MCF 10A (cell line): ENCODE data around the gene WAS. TPM values are rescaled to one million over a fixed set of nuclear protein-coding genes. Genes with fewer than 3 reads are reported as not detected.

Experiments used
- BruUV-seq: library from RNA; stranded (reverse); fragments of 400-500 nt; replicated peaks from 2 replicates; lab custom pipeline; 2021; lab: Mats Ljungman, UMichigan
- CTCF ChIA-PET: fragments of 300-600 bp; sonication (Branson Sonifier 250); formaldehyde crosslinking; extraction: SDS; loops from one replicate; lab custom pipeline; 2021; ENCODE audit warnings: antibody characterized with exemption, inconsistent platforms; lab: Yijun Ruan, JAX
- POLR2A ChIA-PET: fragments of 300-600, 350-650 bp; sonication (Branson Sonifier 250); formaldehyde crosslinking; extraction: SDS; loops from one replicate; lab custom pipeline; 2020; ENCODE audit warnings: antibody characterized with exemption, inconsistent platforms; lab: Yijun Ruan, JAX
- DNase-seq: peaks from one replicate; pipeline ENCODE4 v3.0.0-alpha.2; 2018; ENCODE audit not compliant: unreplicated experiment
- H3K27ac Mint-ChIP-seq: one replicate; pipeline ENCODE4 v1.8.0; 2022; ENCODE audit warnings: mild to moderate bottlenecking, low read depth, mixed read lengths; ENCODE audit not compliant: unreplicated experiment
- H3K27me3 Mint-ChIP-seq: one replicate; pipeline ENCODE4 v1.8.0; 2022; ENCODE audit warnings: mixed read lengths; ENCODE audit not compliant: insufficient read depth, unreplicated experiment
- H3K36me3 Mint-ChIP-seq: one replicate; pipeline ENCODE4 v1.8.0; 2022; ENCODE audit warnings: mild to moderate bottlenecking, moderate library complexity, mixed read lengths; ENCODE audit not compliant: insufficient read depth, unreplicated experiment
- H3K4me1 Mint-ChIP-seq: one replicate; pipeline ENCODE4 v1.8.0; 2022; ENCODE audit warnings: mixed read lengths; ENCODE audit not compliant: insufficient read depth, unreplicated experiment
- H3K4me3 Mint-ChIP-seq: one replicate; pipeline ENCODE4 v1.8.0; 2022; ENCODE audit warnings: mild to moderate bottlenecking, moderate library complexity, mixed read lengths; ENCODE audit not compliant: unreplicated experiment
- H3K9me3 Mint-ChIP-seq: one replicate; pipeline ENCODE4 v1.8.0; 2022; ENCODE audit warnings: mixed read lengths; ENCODE audit not compliant: unreplicated experiment
- CTCF ChIP-seq: fragments of 200-600 bp; IDR thresholded peaks from one replicate; pipeline ENCODE4 v1.8.0; 2022; ENCODE audit warnings: antibody characterized with exemption, mild to moderate bottlenecking; ENCODE audit not compliant: unreplicated experiment
- intact Hi-C: fragments of 100-400 bp; cut with micrococcal nuclease; formaldehyde crosslinking; loops from 2 replicates; pipeline ENCODE4 v1.14.1; 2022
- total RNA-seq: library from RNA; stranded (reverse); gene quantifications from 2 replicates; pipeline ENCODE4 v1.2.3, GENCODE V29; 2022

WAS gene
- total RNA-seq, 1 experiment from 2014 or later, result 0.37 TPM

- H3K4me3 Mint-ChIP-seq, result peak overlapping the region; percentile 74
- BruUV-seq, result no TSS peak
- H3K27ac Mint-ChIP-seq, result peak overlapping the region; percentile 68
- peaks cover 6% of the 10 kb centered on the region for H3K4me1 Mint-ChIP-seq
- DNase-seq, result no peak
- POLR2A ChIA-PET, result interaction anchor here (0.6 to 3.2 kb wide), 18 partner anchors 10 to 1184 kb away, joined by 3 to 15 read pairs (median 4); partner anchors contain the start of genes HDAC6, PQBP1, SLC35A2 and SUV39H1
- TF ChIP-seq CTCF, result no peak
- peaks cover 13% of the 10 kb centered on the region for H3K36me3 Mint-ChIP-seq
- CTCF ChIA-PET, result interaction anchor here (1.2 kb wide), 1 partner anchor 210 kb away, joined by 3 read pairs; no protein-coding TSS in a partner anchor
- intact Hi-C loops, result no loop called here
- H3K27me3 Mint-ChIP-seq, result no peaks in the 10 kb centered on the region
- peaks cover 8% of the 10 kb centered on the region for H3K9me3 Mint-ChIP-seq
Observed at GRCh38 chrX:48736878-48737212, 53.2 kb downstream of the WAS start.

DNA sequence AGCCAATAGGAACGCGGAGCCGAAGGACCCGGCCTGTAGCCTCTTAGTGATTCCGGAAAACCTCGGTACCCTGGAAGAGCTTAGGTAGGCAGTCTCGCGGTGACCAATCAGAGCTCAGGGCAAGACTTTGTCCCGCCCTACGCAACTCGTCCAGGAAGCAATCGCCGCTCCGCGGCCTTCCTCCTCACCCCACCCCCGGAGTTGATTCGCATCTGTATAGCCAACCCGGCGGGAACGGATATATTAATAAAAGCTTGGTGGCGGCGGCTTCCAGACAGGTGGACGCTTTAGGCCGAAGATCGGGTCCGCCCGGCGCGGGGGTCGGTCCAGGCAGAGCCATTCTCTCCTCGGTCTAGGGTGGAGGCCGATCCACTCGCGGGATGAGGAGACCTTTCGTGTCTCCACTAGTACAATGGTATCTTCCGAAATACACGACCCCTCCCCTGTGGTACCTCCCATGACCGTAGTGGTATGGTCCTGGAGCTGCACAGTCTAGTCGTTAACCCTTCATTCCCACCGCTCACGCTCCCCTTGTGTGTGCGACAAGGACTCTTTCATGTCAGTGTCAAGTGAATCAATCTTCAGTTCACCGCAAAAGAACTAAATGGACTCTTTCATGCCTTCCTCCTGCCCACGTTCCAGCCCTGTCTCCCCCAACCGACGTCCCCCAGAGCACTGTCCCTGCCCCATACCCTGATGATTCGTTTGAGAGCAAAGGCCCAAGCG, 53.8 kb downstream of the WAS start:
- TSS peak; percentile 98 for BruUV-seq
- ChIA-PET POLR2A (interaction anchor here (0.6 to 3.2 kb wide), 18 partner anchors 11 to 1184 kb away, joined by 3 to 15 read pairs (median 4); partner anchors contain the start of genes HDAC6, PQBP1, SLC35A2 and SUV39H1), CTCF (interaction anchor here (1.2 kb wide), 1 partner anchor 209 kb away, joined by 3 read pairs; no protein-coding TSS in a partner anchor)
- H3K4me3 Mint-ChIP-seq, result peak overlapping the region; percentile 74
- peaks cover 6% of the 10 kb centered on the region for H3K4me1 Mint-ChIP-seq
- peak; percentile 94 for DNase-seq
- H3K27me3 Mint-ChIP-seq, result no peaks in the 10 kb centered on the region
- peaks cover 10% of the 10 kb centered on the region for H3K36me3 Mint-ChIP-seq
- no peak for TF ChIP-seq CTCF
- H3K27ac Mint-ChIP-seq, result peak overlapping the region; percentile 68
- peaks cover 8% of the 10 kb centered on the region for H3K9me3 Mint-ChIP-seq
- intact Hi-C loops, result no loop called here

DNA sequence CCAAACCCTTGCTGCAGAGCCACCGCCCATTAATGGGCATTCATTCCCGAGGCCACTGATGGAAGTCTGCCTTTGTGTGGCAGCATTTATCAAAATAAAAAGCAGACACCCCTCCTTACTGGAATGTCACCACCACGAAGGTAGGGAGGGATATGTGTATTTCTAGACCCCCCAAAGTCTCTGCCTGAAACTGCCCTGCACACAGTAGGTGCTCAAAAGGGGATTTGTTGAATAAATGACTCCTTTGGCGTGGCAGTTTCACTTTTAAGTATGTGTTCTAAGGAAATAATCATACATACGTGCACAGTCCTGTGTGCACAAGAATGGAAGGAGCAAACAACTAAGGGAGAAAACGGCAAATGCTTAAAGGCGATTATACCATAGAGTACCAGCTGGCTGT, 54.3 kb downstream of the WAS start:
- no TSS peak for BruUV-seq
- Mint-ChIP-seq H3K27ac (peak overlapping the region; percentile 68), H3K4me3 (peak overlapping the region; percentile 74), H3K36me3 (peaks cover 7% of the 10 kb centered on the region), H3K27me3 (no peaks in the 10 kb centered on the region), H3K9me3 (peaks cover 8% of the 10 kb centered on the region), H3K4me1 (peaks cover 6% of the 10 kb centered on the region)
- intact Hi-C loops, result no loop called here
- no peak for TF ChIP-seq CTCF
- ChIA-PET POLR2A (interaction anchor here (0.6 to 3.2 kb wide), 8 partner anchors 40 to 511 kb away, joined by 4 to 15 read pairs (median 5); partner anchors contain the start of genes HDAC6, PQBP1, SUV39H1 and TIMM17B), CTCF (no interaction called here)
- no peak for DNase-seq

Other genes starting within 250 kb of the WAS start
- 1.4 and 2.6 TPM in 2 replicates for gene SLC38A5, start 213.5 kb upstream of the WAS start, total RNA-seq
- gene FTSJ1, start 207.6 kb upstream of the WAS start, total RNA-seq, result 92.5 and 107 TPM in 2 replicates
- gene PORCN, start 174.8 kb upstream of the WAS start, total RNA-seq, result 29.2 and 39.0 TPM in 2 replicates
- 66.9 and 102 TPM in 2 replicates for gene EBP, start 162.0 kb upstream of the WAS start, total RNA-seq
- 14.4 and 18.2 TPM in 2 replicates for gene TBC1D25, start 144.1 kb upstream of the WAS start, total RNA-seq
- gene RBM3, start 109.3 kb upstream of the WAS start, total RNA-seq, result 318 and 354 TPM in 2 replicates
- 134 and 138 TPM in 2 replicates for gene WDR13, start 86.3 kb upstream of the WAS start, total RNA-seq
- gene SUV39H1, start 12.9 kb downstream of the WAS start, total RNA-seq, result 6.6 and 8.7 TPM in 2 replicates
- not detected in 2 replicates for gene GLOD5, start 77.9 kb downstream of the WAS start, total RNA-seq
- gene GATA1, start 102.8 kb downstream of the WAS start, total RNA-seq, result not detected in 2 replicates
- 45.1 and 53.2 TPM in 2 replicates for gene HDAC6, start 118.3 kb downstream of the WAS start, total RNA-seq
- gene ERAS, start 142.7 kb downstream of the WAS start, total RNA-seq, result 0.25 TPM in 1 of 2 replicates, not detected in the other
- 5.0 and 6.3 TPM in 2 replicates for gene PCSK1N, start 151.8 kb downstream of the WAS start, total RNA-seq
- gene TIMM17B, start 214.0 kb downstream of the WAS start, total RNA-seq, result 70.6 and 73.7 TPM in 2 replicates
- 126 and 150 TPM in 2 replicates for gene PQBP1, start 214.1 kb downstream of the WAS start, total RNA-seq
- 38.6 and 43.5 TPM in 2 replicates for gene SLC35A2, start 227.8 kb downstream of the WAS start, total RNA-seq
- 8.0 and 9.2 TPM in 2 replicates for gene PIM2, start 235.2 kb downstream of the WAS start, total RNA-seq